ENCODE results near the gene NINJ1.

DNA sequence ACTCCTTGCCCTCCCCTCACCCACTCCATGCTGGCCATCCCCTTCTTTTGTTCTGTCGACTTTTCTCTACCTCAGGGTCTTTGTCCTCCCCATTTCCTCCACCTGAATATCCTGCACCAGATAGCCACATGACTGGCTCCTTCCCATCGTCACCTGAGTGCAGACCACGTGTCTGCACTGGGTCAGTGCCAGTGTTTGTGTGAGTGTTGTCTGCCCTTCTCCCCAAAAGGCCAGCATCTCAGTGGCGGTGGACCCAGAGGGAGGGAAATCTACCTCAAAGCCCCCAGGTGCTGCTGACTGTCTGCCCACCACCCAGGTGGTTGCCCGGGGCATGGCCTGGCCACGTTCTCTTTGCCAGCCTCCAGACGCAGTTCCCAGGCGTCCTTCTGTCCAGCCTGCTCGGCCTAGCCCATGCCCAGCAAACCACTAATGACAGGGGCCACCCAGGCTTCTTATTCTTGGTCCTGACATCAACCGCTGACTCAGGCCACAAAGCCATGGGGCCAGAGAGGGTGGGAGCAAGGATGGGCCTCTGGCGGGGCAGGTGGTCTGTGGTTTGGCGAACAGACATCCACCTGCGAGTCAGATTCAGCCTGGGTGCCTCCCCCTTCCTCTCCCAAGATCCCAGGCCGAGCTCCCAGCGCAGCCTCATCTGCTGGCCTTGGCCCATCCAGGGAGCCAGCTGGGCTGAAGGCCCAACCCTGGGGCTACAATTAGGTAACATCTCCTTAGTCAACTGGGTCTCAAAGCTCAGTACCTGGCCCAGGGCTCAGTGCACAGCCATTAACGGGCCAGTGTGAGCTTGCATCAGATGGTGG is 5.5 kb upstream of the NINJ1 start:
- TF ChIP-seq POLR2A (IDR thresholded peaks at IDR 0.05; ENCODE audit: low read length) = no peak
- TF ChIP-seq GATA1 (IDR thresholded peaks at IDR 0.05; ENCODE audit: low read depth, low read length) = no peak
